ENCODE results near the gene ZNF679. TPM values are rescaled to one million over a fixed set of nuclear protein-coding genes. Genes with fewer than 3 reads are reported as not detected.
"Not testable (repeated sequence)": the region's sequence is repeated elsewhere in the genome, so short reads cannot be mapped to it uniquely, and the experiment has no call there.

ZNF679 gene
- total RNA-seq, 1 experiment from 2014 or later: not detected

DNA sequence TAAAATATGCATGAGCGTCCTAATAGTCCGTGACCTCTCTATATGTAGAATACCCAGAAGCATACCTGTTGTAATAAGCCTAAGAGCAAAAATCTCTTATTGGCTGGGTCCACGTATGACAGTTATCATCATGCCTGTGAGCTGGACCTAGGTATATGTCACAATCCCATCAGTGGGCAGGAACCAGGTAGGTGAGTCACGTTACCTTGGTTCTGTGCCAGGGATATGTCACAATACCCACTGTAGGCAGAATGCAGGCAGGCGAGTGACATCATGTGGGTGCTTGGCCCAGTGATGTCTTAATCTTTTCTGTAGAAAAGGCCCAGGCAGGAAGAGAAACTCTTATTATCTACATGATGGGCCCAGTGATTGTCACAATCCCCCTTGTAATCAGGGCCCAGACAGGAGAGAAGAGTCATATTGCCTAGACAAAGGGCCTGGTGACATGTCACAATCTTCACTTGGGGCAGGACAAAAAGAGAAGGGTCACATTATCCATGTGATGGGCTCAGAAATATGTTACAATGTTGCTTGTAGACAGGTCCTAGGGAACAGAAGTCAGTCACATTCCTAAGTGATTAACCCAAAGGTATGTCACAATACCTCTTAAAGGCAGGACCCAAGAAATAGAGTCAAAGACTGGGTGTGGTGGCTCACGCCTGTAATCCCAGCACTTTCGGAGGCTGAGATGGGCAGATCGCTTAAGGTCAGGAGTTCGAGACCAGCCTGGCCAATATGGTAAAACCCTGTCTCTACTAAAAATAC lies 72.5 kb downstream of the ZNF679 start:
- in situ Hi-C loops (cut with HindIII; ENCODE audit: low pct_unique_long_range_greater_than_20kb, low sequenced_read_pairs): no loop called here

DNA sequence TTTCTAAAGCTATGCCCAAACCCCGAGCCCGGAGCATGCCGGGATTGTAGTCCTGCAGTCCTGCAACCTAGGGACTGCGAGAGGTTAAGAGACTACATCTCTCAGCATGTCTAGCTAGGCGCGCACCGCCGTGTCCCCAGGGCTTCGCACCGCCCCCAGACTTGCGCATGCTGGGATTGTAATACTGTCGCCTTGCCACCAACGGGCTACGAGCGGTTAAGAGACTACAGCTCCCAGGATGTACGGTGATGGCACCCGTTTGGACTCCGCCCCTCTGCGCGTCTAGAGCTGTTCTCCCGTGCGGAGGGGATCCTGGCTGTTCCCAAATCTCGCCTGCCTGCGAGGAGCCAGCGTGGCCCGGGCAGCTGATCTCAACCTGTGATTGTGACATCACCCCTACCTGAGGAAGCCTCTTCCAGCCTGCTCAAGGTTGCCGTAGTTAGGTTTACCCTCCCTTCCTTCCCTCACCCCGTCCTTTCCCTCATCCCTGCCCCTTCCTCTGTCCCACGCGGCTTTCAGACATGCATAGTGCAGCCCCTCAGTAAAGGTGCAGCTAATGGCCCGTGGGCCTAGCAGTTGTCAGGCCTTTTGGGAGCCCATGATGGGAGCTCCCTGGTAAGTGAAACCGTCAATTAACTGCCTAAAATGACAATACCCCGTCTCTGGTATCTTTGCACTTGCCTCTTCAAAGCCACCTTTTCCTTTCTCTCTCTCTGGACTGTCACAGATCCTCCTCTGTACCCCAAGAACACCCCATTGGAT lies 79.2 kb downstream of the ZNF679 start:
- in situ Hi-C loops (cut with HindIII; ENCODE audit: low pct_unique_long_range_greater_than_20kb, low sequenced_read_pairs): no loop called here
- peak; percentile 26 for DNase-seq (ENCODE audit: low read depth, low spot score)

More for the DNA sequence above, 72.5 kb downstream of the ZNF679 start:
- no peak for DNase-seq (ENCODE audit: low read depth, low spot score)

DNA sequence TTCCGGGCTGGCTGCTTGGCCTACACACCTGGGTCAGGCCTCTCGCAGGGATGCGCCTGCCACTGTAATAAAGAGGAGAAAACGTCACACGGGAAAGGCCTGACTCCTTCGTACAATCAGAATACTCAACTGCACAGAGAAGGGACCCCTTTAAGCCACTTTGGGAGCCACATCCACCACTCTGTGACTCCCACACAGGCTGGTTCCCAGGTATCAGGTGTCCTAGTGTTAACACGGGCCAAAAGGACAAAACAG lies 79.7 kb downstream of the ZNF679 start:
- in situ Hi-C loops (cut with HindIII; ENCODE audit: low pct_unique_long_range_greater_than_20kb, low sequenced_read_pairs): no loop called here
- DNase-seq (ENCODE audit: low read depth, low spot score): no peak

DNA sequence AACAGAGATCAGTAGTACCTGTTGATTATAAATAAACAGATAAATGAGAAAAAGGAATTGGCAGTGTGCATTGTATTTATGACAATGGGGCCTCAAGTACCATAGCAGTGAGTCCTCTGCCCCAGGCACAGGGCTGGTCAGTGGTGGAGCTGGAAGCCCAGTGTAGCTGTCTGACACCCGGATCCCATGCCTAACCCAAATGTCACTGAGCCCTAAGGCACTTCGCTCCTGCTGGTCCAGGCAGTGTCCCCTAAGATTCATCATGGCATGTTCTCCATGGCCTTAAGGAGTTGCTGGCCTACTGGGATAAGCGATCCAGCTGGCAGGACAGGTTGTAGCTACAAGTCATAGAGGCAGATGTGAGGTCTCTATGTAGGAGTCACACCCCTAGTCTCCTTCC lies 82.2 kb downstream of the ZNF679 start:
- in situ Hi-C loops (cut with HindIII; ENCODE audit: low pct_unique_long_range_greater_than_20kb, low sequenced_read_pairs): no loop called here

DNA sequence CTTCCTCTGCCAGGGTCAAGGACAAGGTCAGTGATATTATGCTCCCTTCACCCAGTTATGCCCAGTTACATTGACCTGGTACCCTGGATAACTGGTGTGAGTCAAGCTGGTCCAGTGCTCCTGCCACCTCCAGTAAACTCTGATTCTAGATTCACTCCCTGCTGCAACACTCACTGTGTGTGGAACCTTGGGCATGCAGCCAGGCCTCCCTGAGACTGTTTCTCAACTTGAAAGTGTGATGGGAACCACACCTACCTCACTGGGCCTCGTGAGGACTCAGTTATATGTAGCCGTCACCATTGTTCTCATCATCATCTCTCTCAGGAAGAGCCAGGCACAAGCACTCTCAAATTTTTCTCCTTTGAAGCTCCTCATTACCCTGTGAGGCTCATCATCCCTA lies 84.6 kb downstream of the ZNF679 start:
- in situ Hi-C loops (cut with HindIII; ENCODE audit: low pct_unique_long_range_greater_than_20kb, low sequenced_read_pairs): no loop called here
- DNase-seq (ENCODE audit: low read depth, low spot score): no peak

More for the DNA sequence above, 82.2 kb downstream of the ZNF679 start:
- DNase-seq (ENCODE audit: low read depth, low spot score): no peak

DNA sequence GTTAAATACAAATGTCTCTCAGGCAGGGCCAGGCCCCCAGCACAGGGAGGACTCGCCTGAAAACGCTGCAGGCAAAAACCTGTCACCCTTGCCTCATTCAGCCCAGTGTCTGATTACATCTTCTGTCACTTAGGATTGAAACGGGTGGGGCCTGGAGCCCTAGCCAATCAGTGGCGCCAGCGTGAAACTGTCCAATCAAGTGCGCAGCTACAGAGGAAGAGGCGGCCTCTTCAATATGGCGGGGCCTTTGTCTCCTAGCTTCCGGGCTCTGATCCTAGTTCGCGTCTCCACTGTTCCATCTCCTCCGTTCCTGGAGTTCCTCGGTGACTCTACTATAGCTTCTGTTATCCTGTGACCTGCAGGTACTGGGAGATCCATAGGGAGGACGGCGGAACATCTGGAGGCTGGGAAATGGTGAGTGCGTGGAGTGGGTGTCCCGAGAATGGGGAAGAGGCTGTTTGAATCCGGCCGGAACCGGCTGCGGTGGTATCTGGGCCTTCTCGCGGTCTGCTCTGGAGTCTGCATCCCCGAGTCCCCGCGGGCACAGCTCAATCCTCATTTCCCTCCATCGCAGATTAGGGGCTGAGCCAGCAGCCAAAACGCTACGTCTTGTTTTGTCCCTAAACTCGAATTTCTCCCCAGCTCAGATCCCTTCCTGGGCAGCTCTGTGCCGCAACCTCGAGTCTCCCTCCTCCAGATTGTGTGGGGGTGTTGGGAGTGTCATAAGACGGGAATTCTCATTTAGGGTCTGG lies 85.6 kb downstream of the ZNF679 start, which contains the start of gene ZNF736:
TSS of gene ZNF736 (plus strand) at position 222 of the 752 bp plus-strand sequence. CDS start at position 412, 190 bp downstream.
- in situ Hi-C loops (cut with HindIII; ENCODE audit: low pct_unique_long_range_greater_than_20kb, low sequenced_read_pairs): no loop called here
- DNase-seq (ENCODE audit: low read depth, low spot score): peak; percentile 47

DNA sequence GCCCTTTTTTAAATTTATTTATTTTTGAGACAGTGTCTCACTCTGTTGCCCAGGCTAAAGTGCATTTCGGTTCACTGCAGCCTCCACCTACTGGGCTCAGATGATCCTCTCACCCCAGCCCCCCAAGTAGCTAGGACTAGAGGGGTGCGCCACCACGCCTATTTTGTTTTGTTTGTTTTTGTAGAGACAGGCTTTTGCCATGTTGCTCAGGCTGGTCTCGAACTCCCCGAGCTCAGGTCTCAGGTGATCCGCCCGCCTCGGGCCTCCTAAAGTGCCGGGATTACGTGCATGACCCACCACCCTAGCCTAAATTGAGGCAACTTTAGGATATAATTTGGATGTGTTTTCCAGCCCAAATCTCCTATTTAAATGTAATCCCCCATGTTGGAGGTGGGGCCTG lies 86.3 kb downstream of the ZNF679 start:
- DNase-seq (ENCODE audit: low read depth, low spot score): no peak
- in situ Hi-C loops (cut with HindIII; ENCODE audit: low pct_unique_long_range_greater_than_20kb, low sequenced_read_pairs): no loop called here

DNA sequence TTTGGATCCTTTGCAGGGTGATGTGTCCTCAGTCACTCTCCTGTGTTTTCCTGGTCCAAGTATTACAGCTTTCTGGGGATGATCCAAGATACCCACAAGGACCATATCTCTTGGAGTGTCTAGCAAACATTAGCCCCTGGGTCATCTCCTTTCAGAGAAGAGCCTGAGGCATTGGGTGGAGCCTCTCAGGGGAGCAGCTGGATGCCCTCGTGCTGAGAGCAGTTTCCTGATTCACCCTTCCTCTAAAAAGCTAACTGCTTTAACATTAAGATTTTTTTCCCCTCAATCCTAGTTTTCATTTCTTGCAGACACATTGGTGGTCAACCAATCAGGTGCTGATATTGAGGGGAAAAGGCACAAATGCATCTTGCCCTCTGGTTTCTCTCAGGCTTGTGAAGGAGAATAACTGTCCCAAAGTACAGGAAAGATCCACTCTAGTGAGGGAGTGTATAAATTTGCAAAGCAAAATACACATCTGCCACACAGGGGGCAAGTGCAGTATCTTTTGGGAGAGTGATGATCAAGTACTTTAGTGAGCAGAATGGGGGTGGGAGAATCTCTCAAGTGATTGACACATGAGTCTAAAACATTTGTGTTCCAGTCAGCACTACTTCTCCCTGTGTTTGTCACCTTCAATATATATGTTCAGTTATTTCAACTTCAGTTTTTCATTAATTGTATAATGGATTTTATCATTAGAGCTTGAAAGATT lies 87.9 kb downstream of the ZNF679 start:
- in situ Hi-C loops (cut with HindIII; ENCODE audit: low pct_unique_long_range_greater_than_20kb, low sequenced_read_pairs): not testable (repeated sequence)

More for the DNA sequence above, 87.9 kb downstream of the ZNF679 start:
- not testable (repeated sequence) for DNase-seq (ENCODE audit: low read depth, low spot score)

Other genes starting within 250 kb of the ZNF679 start
- gene ZNF722, start 229.6 kb upstream of the ZNF679 start, total RNA-seq (2014; rRNA removed; shearing (Covaris generic)): not detected in 2 replicates
- gene ZNF727, start 183.0 kb upstream of the ZNF679 start, total RNA-seq (2014; rRNA removed; shearing (Covaris generic)): not detected in 2 replicates
- gene ZNF735, start 21.3 kb upstream of the ZNF679 start, total RNA-seq (2014; rRNA removed; shearing (Covaris generic)): not detected in 2 replicates
- gene ZNF736, start 85.5 kb downstream of the ZNF679 start, total RNA-seq (2014; rRNA removed; shearing (Covaris generic)): 0.37 and 0.74 TPM in 2 replicates